Large intestine (tissue), 3 donors: ENCODE measurements around the gene PLXNA4. TPM values are rescaled to one million over a fixed set of nuclear protein-coding genes. Genes with fewer than 3 reads are reported as not detected.

Experiments used
- DNase-seq, 2 donors: peaks; one replicate each; pipeline versions ENCODE4 v3.0.0 to v3.0.0-alpha.2; 2013
- H3K27ac ChIP-seq: one replicate; pipeline ENCODE4 v1.5.1; 2013; ENCODE audit warnings: low read length
- H3K27me3 ChIP-seq: 2 replicates; pipeline ENCODE4 v1.6.1; 2013; ENCODE audit warnings: low read length; ENCODE audit not compliant: control insufficient read depth, insufficient read depth
- H3K36me3 ChIP-seq: 2 replicates; pipeline ENCODE4 v1.6.1; 2013; ENCODE audit warnings: low read length; ENCODE audit not compliant: control insufficient read depth, insufficient read depth
- H3K4me1 ChIP-seq: one replicate; pipeline ENCODE4 v1.6.1; 2013; ENCODE audit warnings: low read length; ENCODE audit not compliant: control insufficient read depth, insufficient read depth
- H3K4me3 ChIP-seq: one replicate; pipeline ENCODE4 v1.5.1; 2013; ENCODE audit warnings: low read length
- H3K9me3 ChIP-seq: one replicate; pipeline ENCODE4 v1.6.1; 2013; ENCODE audit warnings: mild to moderate bottlenecking, low read depth, low read length, moderate library complexity; ENCODE audit not compliant: control insufficient read depth
- WGBS: methylation state at CpG from one replicate; pipeline ENCODE4 v1.1.5; 2013; ENCODE audit warnings: low lambda C conversion rate; ENCODE audit not compliant: insufficient coverage; 5-methylcytosine and 5-hydroxymethylcytosine counted together
- polyA plus RNA-seq: library from polyadenylated mRNA; unstranded; fragments of 120-200 nt; gene quantifications from one replicate; pipeline ENCODE4 v1.2.1, GENCODE V29; 2013

Gene PLXNA4
- polyA plus RNA-seq, 1 donor: 3.2 TPM

- WGBS: no CpG with 5 or more reads among the region's 1 CpG
- no peaks in the 10 kb centered on the region for H3K9me3 ChIP-seq
- no peaks in the 10 kb centered on the region for H3K36me3 ChIP-seq
Measured at GRCh38 chr7:132220060-132220459, 356.2 kb downstream of the PLXNA4 start.

GRCh38 chr7:132218876-132219275 is 357.4 kb downstream of the PLXNA4 start:
- Histone ChIP-seq H3K4me1 (no peaks in the 10 kb centered on the region), H3K27ac (no peak overlapping the region), H3K36me3 (no peaks in the 10 kb centered on the region), H3K4me3 (no peak overlapping the region), H3K9me3 (no peaks in the 10 kb centered on the region), H3K27me3 (no peaks in the 10 kb centered on the region)
- no CpG with 5 or more reads among the region's 4 CpGs for WGBS
- DNase-seq: peak in 1 of 2 donors; percentile 15

More at GRCh38 chr7:132220060-132220459, 356.2 kb downstream of the PLXNA4 start:
- Histone ChIP-seq H3K4me3 (no peak overlapping the region), H3K27me3 (no peaks in the 10 kb centered on the region), H3K27ac (no peak overlapping the region), H3K4me1 (no peaks in the 10 kb centered on the region)
- DNase-seq: no peak

DNA sequence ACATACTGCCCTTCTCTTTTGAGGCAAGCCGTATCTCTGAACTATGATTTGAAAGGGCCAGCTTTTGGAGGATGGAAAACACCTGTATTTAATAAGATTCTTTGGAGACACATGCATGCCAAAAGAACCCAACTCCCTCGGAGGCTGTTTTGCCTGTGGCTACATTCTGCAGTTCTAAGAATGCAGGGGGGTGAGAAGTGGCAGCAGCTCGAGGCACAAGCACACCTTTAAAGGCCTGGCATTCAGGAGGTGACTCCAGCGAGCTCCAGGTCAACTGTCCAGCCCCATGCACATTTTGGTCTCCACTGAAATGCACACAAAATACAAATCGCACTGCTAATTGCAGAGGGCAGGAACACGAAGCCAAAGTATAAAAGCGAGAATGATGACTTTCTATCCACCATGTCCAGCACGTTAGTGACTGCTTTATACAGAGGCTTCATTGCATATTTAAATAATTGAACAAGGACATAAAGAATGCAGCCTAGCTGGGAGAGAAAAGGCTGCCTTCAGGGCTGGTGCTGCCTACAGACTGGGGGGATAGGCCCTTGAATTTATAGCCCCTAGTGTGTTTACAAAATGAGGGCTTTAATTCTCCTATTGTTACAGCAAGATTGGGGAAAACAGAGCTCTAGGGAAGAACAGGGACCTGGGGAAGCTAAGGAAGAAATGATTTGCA is 359.3 kb downstream of the PLXNA4 start:
- no CpG with 5 or more reads among the region's 8 CpGs for WGBS

DNA sequence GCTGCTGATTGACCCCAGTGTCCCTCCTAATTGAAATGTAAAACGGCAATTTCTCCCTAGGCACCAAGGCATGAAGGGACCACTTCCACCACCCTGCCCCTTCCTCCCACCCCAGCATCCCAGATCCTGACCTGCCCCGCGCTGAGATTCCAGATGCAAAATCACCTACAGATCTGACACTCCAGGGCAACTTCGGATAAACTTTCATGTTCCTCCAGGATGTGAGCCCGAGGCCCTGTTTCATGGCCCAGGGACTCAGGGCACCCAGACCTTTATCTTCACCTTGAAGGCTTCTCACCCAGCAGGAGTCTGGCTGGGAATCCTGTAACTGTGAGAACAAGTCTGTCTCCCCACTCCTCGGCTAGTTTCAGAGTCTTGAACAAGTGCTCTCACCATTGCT is 361.8 kb downstream of the PLXNA4 start:
- WGBS: no CpG with 5 or more reads among the region's 6 CpGs
- DNase-seq: no peak

More for the DNA sequence above, 359.3 kb downstream of the PLXNA4 start:
- Histone ChIP-seq H3K27me3 (no peaks in the 10 kb centered on the region), H3K36me3 (no peaks in the 10 kb centered on the region), H3K4me1 (no peaks in the 10 kb centered on the region), H3K27ac (no peak overlapping the region), H3K9me3 (no peaks in the 10 kb centered on the region), H3K4me3 (no peak overlapping the region)
- DNase-seq: no peak

GRCh38 chr7:132213583-132213982 is 362.7 kb downstream of the PLXNA4 start:
- Histone ChIP-seq H3K36me3 (no peaks in the 10 kb centered on the region), H3K4me3 (no peak overlapping the region), H3K4me1 (no peaks in the 10 kb centered on the region), H3K9me3 (no peaks in the 10 kb centered on the region), H3K27me3 (no peaks in the 10 kb centered on the region), H3K27ac (no peak overlapping the region)
- WGBS: 40% methylated on average over 1 of the region's 5 CpGs
- DNase-seq: no peak

More for the DNA sequence above, 361.8 kb downstream of the PLXNA4 start:
- Histone ChIP-seq H3K36me3 (no peaks in the 10 kb centered on the region), H3K4me3 (no peak overlapping the region), H3K27ac (no peak overlapping the region), H3K9me3 (no peaks in the 10 kb centered on the region), H3K4me1 (no peaks in the 10 kb centered on the region), H3K27me3 (no peaks in the 10 kb centered on the region)

- H3K36me3 ChIP-seq: no peaks in the 10 kb centered on the region
- H3K27me3 ChIP-seq: no peaks in the 10 kb centered on the region
- no peaks in the 10 kb centered on the region for H3K4me1 ChIP-seq
- H3K27ac ChIP-seq: no peak overlapping the region
- DNase-seq: no peak
- WGBS: no CpG with 5 or more reads among the region's 4 CpGs
- H3K4me3 ChIP-seq: no peak overlapping the region
- no peaks in the 10 kb centered on the region for H3K9me3 ChIP-seq
Measured at GRCh38 chr7:132211971-132212370, 364.3 kb downstream of the PLXNA4 start.

GRCh38 chr7:132210821-132211220 is 365.4 kb downstream of the PLXNA4 start:
- no peak overlapping the region for H3K4me3 ChIP-seq
- no peaks in the 10 kb centered on the region for H3K27me3 ChIP-seq
- DNase-seq: no peak
- H3K27ac ChIP-seq: no peak overlapping the region
- H3K9me3 ChIP-seq: no peaks in the 10 kb centered on the region
- H3K36me3 ChIP-seq: no peaks in the 10 kb centered on the region
- H3K4me1 ChIP-seq: no peaks in the 10 kb centered on the region
- WGBS: no CpG with 5 or more reads among the region's 14 CpGs

DNA sequence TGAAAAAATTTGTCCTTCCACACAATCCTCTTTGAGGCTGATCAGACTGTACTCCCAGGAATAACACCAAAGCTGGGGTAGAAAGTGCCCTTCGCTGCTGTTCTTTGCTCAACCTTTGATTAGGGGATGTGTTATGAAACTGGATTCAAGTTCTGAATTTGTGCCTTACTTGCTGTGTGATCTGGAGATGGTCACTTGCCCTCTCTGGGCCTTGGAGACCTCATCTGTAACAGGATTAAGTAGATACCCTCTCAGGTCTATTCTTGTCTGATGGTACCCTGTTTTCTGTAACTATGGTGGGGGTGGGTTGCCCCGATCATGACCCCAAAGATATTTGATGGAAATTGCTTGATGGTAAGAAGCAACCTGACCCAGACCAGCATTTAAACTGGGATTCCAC is 368.5 kb downstream of the PLXNA4 start:
- Histone ChIP-seq H3K27me3 (no peaks in the 10 kb centered on the region), H3K4me3 (no peak overlapping the region), H3K4me1 (no peaks in the 10 kb centered on the region), H3K27ac (no peak overlapping the region), H3K9me3 (no peaks in the 10 kb centered on the region), H3K36me3 (no peaks in the 10 kb centered on the region)
- no CpG with 5 or more reads among the region's 2 CpGs for WGBS
- no peak for DNase-seq

- Histone ChIP-seq H3K4me3 (no peak overlapping the region), H3K4me1 (no peaks in the 10 kb centered on the region), H3K36me3 (no peaks in the 10 kb centered on the region), H3K27ac (no peak overlapping the region), H3K9me3 (no peaks in the 10 kb centered on the region), H3K27me3 (no peaks in the 10 kb centered on the region)
- 80% methylated on average over 1 of the region's 9 CpGs for WGBS
- no peak for DNase-seq
Measured at GRCh38 chr7:132207211-132207610, 369.1 kb downstream of the PLXNA4 start.

GRCh38 chr7:132206594-132206993 is 369.7 kb downstream of the PLXNA4 start:
- no peaks in the 10 kb centered on the region for H3K36me3 ChIP-seq
- H3K9me3 ChIP-seq: no peaks in the 10 kb centered on the region
- no peak for DNase-seq
- no peaks in the 10 kb centered on the region for H3K4me1 ChIP-seq
- WGBS: no CpG with 5 or more reads among the region's 8 CpGs
- H3K27me3 ChIP-seq: no peaks in the 10 kb centered on the region
- H3K4me3 ChIP-seq: no peak overlapping the region
- no peak overlapping the region for H3K27ac ChIP-seq

GRCh38 chr7:132205509-132205908 is 370.8 kb downstream of the PLXNA4 start:
- no peak overlapping the region for H3K27ac ChIP-seq
- H3K27me3 ChIP-seq: no peaks in the 10 kb centered on the region
- H3K4me3 ChIP-seq: no peak overlapping the region
- no peaks in the 10 kb centered on the region for H3K4me1 ChIP-seq
- H3K9me3 ChIP-seq: no peaks in the 10 kb centered on the region
- DNase-seq: no peak
- H3K36me3 ChIP-seq: no peaks in the 10 kb centered on the region
